Stimulated activated naive CD8-positive, alpha-beta T cell treated with anti-CD3 and anti-CD28 coated beads, Interleukin-15, amount 100 ng/mL, for 72 hours (primary cell): ENCODE results near the gene SYNGR1.
"Not testable (repeated sequence)": the region's sequence is repeated elsewhere in the genome, so short reads cannot be mapped to it uniquely, and the experiment has no call there.

ENCODE experiments used
- ATAC-seq: fragments of 150-1000 bp; cut with Tn5 transposase; 2 replicates; pipeline ENCODE4 v1.10.0; 2021; ENCODE audit warnings: mild to moderate bottlenecking, moderate library complexity
- DNase-seq, 2 donors: peaks; one replicate each; pipeline ENCODE4 v3.0.0; 2021 to 2022
- H3K27ac Mint-ChIP-seq, 2 donors: one replicate each; pipeline ENCODE4 v1.8.0; 2022; ENCODE audit warnings: mild to moderate bottlenecking in 2 of 2, mixed read lengths in 2 of 2, moderate library complexity in 2 of 2
- H3K27me3 Mint-ChIP-seq: one replicate; pipeline ENCODE4 v1.8.0; 2022; ENCODE audit warnings: mixed read lengths
- H3K4me1 Mint-ChIP-seq: one replicate; pipeline ENCODE4 v1.8.0; 2022; ENCODE audit warnings: mild to moderate bottlenecking, mixed read lengths
- H3K4me3 Mint-ChIP-seq, 2 donors: one replicate each; pipeline ENCODE4 v1.8.0; 2022; ENCODE audit warnings: mild to moderate bottlenecking in 2 of 2, mixed read lengths in 2 of 2, moderate library complexity in 1 of 2
- H3K9me3 Mint-ChIP-seq, 2 donors: one replicate each; pipeline ENCODE4 v1.8.0; 2022; ENCODE audit warnings: mixed read lengths in 2 of 2

The SYNGR1 gene

DNA sequence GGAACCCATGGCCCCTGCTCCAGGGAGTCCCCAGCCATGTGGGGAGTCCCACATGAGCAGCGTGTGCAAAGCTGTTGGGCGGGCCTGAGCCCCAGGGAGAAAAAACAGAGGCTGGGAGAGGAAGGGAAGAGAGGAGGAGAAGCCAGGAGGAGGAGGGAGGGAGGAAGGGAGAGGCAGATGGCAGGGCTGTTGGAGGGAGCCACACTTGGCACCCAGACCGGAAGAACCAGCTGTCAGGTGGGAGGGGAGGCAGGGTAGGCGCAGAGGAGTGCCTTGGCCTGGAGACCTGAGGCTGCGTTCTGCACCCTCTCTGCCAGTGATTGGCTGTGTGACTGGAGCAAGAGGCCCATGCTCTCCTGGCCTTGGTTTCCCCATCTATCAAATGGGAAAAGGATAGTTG lies 6.7 kb downstream of the SYNGR1 start:
- DNase-seq, result no peak
- no peak for ATAC-seq
- H3K4me3 Mint-ChIP-seq, result no peak overlapping the region
- no peaks in the 10 kb centered on the region for H3K9me3 Mint-ChIP-seq
- H3K27ac Mint-ChIP-seq, result no peak overlapping the region
- peaks cover 7% of the 10 kb centered on the region for H3K4me1 Mint-ChIP-seq
- H3K27me3 Mint-ChIP-seq, result no peaks in the 10 kb centered on the region

DNA sequence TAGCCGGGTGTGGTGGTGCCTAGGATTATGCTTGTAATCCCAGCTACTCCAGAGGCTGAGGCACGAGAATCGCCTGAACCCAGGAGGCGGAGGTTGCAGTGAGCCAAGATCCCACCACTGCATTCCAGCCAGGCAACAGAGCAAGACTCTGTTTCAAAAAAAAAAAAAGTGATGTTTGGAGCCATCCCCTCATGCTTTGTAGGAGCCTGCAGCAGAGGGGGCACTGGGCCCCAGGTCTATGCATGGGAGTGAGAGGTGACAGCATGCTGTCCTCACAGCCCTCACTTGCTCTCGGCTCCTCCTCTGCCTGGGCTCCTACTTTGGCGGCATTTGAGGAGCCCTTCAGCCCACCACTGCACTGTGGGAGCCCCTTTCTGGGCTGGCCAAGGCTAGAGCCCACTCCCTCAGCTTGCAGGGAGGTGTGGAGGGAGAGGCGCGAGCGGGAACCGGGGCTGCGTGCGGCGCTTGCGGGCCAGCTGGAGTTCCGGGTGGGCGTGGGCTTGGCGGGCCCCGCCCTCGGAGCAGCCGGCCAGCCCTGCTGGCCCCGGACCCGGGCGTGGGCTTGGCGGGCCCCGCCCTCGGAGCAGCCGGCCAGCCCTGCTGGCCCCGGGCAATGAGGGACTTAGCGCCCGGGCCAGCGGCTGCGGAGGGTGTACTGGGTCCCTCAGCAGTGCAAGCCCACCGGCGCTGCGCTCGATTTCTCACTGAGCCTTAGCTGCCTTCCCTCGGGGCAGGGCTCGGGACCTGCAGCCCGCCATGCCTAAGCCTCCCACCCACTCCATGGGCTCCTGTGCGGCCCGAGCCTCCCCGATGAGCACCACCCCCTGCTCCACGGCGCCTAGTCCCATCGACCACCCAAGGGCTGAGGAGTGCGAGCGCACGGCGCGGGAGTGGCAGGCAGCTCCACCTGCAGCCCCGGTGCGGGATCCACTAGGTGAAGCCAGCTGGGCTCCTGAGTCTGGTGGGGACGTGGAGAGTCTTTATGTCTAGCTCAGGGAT lies 7.6 kb downstream of the SYNGR1 start:
- not testable (repeated sequence) for H3K9me3 Mint-ChIP-seq, DNase-seq, ATAC-seq, H3K27ac Mint-ChIP-seq, H3K27me3 Mint-ChIP-seq, H3K4me1 Mint-ChIP-seq, H3K4me3 Mint-ChIP-seq

DNA sequence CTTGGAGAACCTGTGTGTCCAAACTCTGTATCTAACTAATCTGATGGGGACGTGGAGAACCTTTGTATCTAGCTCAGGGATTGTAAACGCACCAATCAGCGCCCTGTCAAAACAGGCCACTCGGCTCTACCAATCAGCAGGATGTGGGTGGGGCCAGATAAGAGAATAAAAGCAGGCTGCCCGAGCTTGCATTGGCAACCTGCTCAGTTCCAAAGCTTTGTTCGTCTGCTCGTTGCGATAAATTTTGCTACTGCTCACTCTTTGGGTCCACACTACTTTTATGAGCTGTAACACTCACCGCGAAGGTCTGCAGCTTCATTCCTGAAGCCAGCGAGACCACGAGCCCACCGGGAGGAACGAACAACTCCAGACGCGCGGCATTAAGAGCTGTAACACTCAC lies 8.4 kb downstream of the SYNGR1 start:
- H3K4me1 Mint-ChIP-seq, H3K27me3 Mint-ChIP-seq, DNase-seq, H3K9me3 Mint-ChIP-seq, H3K27ac Mint-ChIP-seq, ATAC-seq, H3K4me3 Mint-ChIP-seq: not testable (repeated sequence)

DNA sequence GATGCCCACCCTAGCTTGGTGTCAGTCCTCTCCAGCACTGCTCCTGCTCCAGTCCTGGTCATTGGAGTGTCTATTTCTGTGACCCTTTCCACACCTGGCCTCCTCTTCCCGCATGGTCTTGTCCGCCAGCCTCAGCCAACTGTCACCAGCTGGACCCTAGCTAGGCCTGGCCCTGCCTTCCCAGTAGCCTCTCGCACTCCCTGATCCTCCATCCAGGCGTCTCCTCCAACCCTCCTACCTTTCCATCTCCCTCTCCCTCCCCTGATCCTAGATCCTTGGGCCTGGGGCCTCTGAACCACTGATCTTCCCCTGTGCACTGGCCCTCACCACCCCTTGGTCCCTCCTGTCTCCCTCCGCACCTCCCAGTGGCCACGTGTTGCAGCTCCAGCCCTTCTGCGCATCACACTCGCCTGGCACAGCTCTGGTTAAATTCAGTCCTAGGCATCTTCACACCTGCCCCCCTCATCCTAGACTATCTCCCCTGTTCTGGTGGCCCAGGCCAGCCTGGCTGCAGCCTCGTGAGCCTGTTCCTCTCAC lies 9.9 kb downstream of the SYNGR1 start:
- DNase-seq (no peak), ATAC-seq (no peak)
- Mint-ChIP-seq H3K4me3 (no peak overlapping the region), H3K9me3 (no peaks in the 10 kb centered on the region), H3K4me1 (no peaks in the 10 kb centered on the region), H3K27me3 (no peaks in the 10 kb centered on the region), H3K27ac (no peak overlapping the region)

DNA sequence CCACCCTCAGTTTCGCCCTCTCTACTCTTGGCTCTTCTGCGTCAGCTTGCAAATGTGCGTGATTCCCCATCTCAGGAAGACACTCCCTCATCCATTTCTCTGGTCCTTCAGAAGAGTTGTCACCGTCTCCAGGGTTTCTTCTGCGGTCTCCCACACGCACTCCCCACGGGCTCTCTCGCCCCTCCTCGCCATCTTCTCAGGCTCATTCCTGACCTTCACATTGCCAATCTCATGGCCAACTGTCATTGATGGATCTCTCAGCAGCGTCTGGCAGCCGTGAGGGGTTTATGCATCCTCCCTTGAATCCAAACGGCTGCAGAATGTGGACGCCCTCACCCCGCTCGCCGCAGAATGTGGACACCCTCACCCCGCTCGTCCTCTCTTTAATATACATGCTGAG lies 10.5 kb downstream of the SYNGR1 start:
- H3K4me3 Mint-ChIP-seq, result no peak overlapping the region
- H3K27ac Mint-ChIP-seq, result no peak overlapping the region
- ATAC-seq, result no peak
- no peaks in the 10 kb centered on the region for H3K9me3 Mint-ChIP-seq
- H3K27me3 Mint-ChIP-seq, result no peaks in the 10 kb centered on the region
- no peaks in the 10 kb centered on the region for H3K4me1 Mint-ChIP-seq
- DNase-seq, result no peak

DNA sequence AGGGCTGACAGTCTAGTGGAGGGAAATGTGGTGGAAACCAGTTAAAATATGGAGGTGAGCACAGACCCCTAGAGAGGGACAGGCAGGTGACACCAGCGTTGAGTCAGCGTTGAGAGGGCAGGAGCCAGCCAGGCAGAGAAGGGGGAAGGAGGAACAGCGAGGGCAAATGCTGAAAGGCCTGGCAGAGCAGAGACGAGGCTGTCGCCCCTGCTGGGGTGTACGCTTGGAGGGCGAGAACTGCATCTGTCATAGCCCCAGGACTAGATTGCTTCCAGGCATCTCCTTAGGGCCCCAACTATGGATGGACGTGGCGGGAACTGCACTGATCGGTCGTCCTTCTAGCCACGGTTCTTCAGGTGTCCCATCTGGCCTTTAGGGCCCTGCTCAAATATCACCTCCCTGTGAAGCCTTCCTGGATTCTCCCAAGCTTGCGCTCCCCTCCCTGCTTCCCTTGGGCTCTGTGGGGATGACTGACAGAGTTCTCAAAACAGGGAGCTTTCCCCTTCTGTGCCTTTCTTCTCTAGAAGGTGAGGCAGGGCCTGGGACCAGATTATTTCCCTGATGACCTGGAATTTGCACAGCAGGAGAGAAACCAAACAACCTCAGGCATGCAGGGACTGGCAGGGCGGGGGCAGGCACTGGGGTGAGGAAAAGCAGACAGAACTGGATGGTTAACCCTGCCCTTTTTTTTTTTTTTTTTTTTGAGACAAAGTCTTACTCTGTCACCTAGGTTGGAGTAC lies 11.1 kb downstream of the SYNGR1 start:
- Mint-ChIP-seq H3K9me3 (no peaks in the 10 kb centered on the region), H3K27me3 (no peaks in the 10 kb centered on the region), H3K27ac (peak overlapping the region in 1 of 2 donors; percentile 14), H3K4me3 (no peak overlapping the region), H3K4me1 (no peaks in the 10 kb centered on the region)
- DNase-seq (no peak), ATAC-seq (no peak)

DNA sequence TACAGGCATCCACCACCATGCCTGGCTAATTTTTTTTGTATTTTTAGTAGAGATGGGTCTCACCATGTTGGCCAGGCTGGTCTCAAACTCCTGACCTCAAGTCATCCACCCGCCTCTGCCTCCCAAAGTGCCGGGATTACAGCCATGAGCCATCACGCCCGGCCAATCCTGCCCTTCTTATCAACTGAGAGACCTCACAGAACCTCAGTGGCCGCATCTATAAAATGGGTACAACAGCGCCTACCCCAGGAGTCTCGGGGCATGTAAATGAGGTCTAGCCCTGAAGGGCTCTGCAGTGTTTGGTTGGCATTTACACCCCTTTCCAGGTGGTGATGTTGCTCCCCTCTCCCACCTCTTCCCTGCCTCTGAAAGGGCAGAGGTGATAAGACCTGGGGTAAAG lies 11.7 kb downstream of the SYNGR1 start:
- no peaks in the 10 kb centered on the region for H3K27me3 Mint-ChIP-seq
- DNase-seq (no peak), ATAC-seq (no peak)
- H3K4me3 Mint-ChIP-seq, result no peak overlapping the region
- no peak overlapping the region for H3K27ac Mint-ChIP-seq
- H3K9me3 Mint-ChIP-seq, result no peaks in the 10 kb centered on the region
- no peaks in the 10 kb centered on the region for H3K4me1 Mint-ChIP-seq

DNA sequence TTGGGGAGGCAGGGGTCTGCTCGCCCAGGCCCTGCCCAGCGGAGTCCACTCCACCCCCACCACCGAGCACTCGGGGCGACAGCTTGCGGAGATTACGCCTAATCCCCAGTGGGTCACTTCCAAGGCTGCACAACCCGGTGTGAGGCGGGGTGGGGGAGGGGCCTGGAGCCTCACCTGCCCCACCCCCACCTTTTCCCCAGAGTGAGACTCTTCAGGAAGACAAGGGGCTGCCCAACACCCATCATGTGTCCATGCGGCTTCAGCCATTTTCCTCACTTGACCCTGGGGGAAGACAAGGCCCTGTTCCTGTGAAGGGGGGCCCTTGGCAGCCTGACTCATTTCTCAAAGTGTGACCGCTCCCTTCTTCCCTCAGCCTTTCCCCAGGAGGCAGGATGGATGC lies 12.5 kb downstream of the SYNGR1 start:
- DNase-seq (no peak), ATAC-seq (no peak)
- Mint-ChIP-seq H3K27me3 (no peaks in the 10 kb centered on the region), H3K4me1 (peaks cover 7% of the 10 kb centered on the region), H3K27ac (no peak overlapping the region), H3K9me3 (no peaks in the 10 kb centered on the region), H3K4me3 (no peak overlapping the region)

DNA sequence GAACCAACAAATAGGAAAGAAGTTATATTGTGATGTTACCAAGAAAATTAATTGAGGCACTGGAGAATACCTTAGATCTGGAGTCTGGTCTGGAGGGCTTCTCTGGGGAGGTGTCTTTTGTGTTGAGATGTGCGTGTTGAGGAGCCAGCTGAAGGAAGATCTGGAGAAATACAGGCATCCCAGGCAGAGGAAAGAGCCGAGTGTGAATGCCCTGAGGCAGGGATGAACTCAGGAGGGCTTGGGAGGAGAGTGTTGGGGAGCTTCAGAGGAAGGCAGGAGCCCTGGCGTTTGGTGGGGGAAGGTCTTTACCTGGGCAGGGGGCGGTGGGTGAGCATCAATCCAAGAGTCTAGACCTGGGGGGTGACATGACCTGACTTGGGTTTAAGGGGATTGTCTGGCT lies 13.1 kb downstream of the SYNGR1 start:
- no peak for DNase-seq
- no peak for ATAC-seq
- no peaks in the 10 kb centered on the region for H3K27me3 Mint-ChIP-seq
- no peaks in the 10 kb centered on the region for H3K9me3 Mint-ChIP-seq
- H3K27ac Mint-ChIP-seq, result no peak overlapping the region
- no peak overlapping the region for H3K4me3 Mint-ChIP-seq
- peaks cover 10% of the 10 kb centered on the region for H3K4me1 Mint-ChIP-seq

DNA sequence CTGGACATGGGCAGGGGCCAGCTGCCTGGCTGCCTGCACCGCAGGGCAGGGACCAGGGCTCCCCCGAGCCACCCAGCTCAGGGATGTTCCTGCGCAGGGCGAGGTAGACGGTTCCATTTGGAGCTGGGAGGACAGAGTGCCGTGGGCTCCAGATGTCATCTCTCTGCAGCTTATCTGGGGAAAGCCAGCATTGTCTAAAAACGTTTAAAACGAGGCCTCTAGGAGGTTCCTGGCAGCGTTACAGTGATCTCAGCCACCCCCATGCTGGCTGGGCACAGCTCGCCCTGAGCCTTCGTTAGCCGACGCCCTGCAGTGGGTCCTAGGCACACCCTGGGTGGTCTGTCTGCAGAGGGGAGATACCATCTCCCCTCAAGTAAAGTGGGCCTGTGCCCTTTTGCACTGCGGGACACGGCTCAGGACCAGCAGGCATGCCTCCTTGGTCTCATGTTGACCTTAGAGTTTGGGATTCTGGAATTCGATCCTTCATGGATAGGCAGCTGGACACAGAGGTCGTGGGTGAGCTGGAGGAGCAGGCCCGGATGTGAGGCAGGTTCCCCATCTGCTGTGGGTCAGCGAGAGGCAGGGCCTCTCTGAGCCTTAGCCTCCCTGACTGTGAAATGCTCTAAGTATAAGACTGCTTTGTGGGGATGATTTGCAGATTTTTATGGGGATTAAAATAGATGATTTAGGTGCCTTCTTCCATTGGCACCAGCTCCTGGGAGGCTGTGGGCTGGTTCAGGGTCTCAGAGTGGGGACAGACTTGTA lies 14.1 kb downstream of the SYNGR1 start:
- Mint-ChIP-seq H3K9me3 (no peaks in the 10 kb centered on the region), H3K27ac (no peak overlapping the region), H3K27me3 (no peaks in the 10 kb centered on the region), H3K4me3 (no peak overlapping the region), H3K4me1 (peaks cover 18% of the 10 kb centered on the region)
- ATAC-seq (no peak), DNase-seq (no peak)

DNA sequence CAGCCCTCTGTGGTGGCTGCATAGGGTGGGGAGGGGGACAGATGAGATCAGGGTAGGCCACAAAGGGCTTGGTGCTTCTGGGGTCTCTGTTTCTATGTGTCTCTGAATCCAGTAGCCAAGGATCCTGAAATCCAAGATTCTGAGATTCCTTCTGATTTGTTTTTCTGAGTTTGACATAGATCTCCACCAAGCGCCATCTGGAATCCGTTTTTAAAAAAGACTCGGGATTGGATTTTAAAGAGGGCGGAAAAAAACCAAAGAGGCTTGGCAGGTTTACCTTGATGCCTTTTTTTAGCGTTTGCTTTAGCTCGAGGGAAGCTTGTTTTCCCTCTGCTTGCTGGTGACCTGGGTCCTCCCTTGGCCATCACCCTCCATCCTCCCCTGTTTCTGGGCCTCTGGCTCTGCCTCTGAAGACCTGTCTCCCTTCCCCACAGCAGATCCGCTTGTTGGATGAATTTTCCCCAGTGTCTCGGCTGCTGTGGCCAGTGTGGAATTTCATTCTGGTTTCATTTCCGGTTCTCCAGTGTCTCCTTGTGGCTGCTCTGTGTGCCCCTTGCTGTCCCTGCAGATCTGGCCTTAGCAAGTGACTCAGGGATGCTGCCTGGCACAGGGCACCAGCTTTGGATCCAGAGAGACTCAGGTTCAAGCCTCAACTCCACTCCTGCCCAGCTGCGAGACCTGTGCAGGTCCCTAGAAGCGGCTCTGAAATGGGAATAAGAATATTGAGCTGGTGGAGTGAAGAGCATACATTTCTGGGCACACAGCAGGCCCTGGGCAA lies 15.1 kb downstream of the SYNGR1 start:
- Mint-ChIP-seq H3K27ac (peak overlapping the region in 1 of 2 donors; percentile 75), H3K4me1 (peaks cover 18% of the 10 kb centered on the region), H3K4me3 (no peak overlapping the region), H3K9me3 (no peaks in the 10 kb centered on the region), H3K27me3 (no peaks in the 10 kb centered on the region)
- ATAC-seq (no peak), DNase-seq (no peak)

DNA sequence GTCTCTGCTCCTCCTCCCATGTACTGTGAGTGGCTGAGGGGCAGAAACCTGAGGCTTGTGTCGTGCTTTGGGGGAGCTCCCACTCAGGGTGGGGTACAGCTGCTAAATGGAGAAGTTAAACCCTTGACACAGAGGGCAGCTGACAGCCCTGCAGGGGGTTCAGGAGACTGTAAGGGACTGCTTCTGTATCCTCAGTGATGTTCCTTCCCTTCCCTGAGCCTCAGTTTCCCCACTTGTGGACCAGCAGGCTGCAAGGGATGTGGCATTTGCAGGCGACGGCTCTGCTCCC lies 15.6 kb downstream of the SYNGR1 start:
- ATAC-seq (no peak), DNase-seq (no peak)
- Mint-ChIP-seq H3K4me1 (peaks cover 18% of the 10 kb centered on the region), H3K4me3 (no peak overlapping the region), H3K27me3 (no peaks in the 10 kb centered on the region), H3K9me3 (no peaks in the 10 kb centered on the region), H3K27ac (peak overlapping the region in 1 of 2 donors; percentile 75)

DNA sequence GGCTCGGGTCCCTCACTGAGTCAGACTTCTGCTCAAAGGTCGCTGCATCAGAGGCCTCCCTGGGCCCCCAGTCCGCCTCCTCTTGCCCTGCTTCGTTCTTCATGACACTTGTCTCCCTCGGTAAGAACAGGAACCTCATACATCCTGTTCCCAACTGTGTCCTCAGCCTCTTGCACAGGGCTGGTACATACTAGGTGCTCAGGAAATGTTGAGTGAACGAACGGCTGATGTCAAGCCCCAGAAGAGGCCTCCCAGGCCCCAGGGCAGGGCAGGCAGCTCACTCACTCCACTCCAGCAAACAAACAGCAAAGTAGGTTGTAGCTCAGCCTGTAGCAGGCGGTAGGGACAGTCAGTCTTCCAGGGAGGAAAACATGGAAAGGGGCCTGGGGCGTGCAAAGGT lies 17.2 kb downstream of the SYNGR1 start:
- H3K27ac Mint-ChIP-seq, result no peak overlapping the region
- no peak overlapping the region for H3K4me3 Mint-ChIP-seq
- no peak for DNase-seq
- H3K27me3 Mint-ChIP-seq, result no peaks in the 10 kb centered on the region
- peaks cover 18% of the 10 kb centered on the region for H3K4me1 Mint-ChIP-seq
- no peak for ATAC-seq
- no peaks in the 10 kb centered on the region for H3K9me3 Mint-ChIP-seq

DNA sequence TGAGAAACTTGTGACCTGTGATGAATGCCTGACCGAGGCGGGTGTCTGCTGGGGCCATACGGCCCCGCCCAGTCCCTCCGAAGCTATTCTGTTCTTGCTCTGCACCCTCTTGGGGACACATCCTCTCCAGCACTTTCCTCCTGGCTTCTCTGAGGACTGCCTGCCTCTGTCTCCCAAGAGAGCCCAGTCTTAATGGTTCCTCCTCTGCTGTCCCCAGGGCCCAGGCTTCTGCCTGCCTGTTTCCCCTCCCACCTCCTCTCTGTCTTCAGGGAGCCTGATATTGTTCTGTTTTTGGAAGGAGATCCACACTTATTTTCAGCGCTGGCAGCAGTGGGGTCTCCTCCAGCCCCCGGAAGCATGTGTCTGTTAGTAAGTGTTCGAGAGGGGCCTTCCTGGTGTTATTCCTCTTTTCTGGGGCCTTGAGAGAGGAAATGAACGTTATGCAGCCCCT lies 18.7 kb downstream of the SYNGR1 start:
- ATAC-seq, result no peak

DNA sequence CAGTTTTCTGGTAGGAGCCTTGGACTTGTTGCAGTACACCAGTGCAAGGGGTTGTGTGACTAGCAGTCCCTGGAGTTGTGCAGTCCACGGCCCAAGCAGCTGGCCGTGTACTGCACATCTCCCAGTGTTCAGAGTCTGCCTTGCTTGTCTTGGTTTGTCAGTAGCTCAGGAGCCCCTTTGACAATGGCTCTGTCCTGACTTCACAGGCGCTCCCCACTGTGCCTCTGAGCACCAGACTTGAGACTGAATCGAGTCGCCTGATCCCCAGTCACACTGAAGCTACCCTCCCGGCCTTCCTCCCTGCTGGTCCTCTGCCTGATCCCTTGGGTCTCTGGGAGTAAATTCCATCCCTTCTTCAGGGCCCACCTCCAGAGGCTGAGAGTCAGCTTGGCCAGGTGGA lies 19.4 kb downstream of the SYNGR1 start:
- no peak for DNase-seq
- Mint-ChIP-seq H3K4me1 (peaks cover 18% of the 10 kb centered on the region), H3K27me3 (no peaks in the 10 kb centered on the region), H3K9me3 (no peaks in the 10 kb centered on the region), H3K27ac (no peak overlapping the region), H3K4me3 (no peak overlapping the region)
- no peak for ATAC-seq

More for the DNA sequence above, 18.7 kb downstream of the SYNGR1 start:
- H3K27ac Mint-ChIP-seq, result peak overlapping the region in 1 of 2 donors; percentile 68
- no peaks in the 10 kb centered on the region for H3K9me3 Mint-ChIP-seq
- DNase-seq, result no peak
- H3K4me1 Mint-ChIP-seq, result peaks cover 18% of the 10 kb centered on the region
- no peak overlapping the region for H3K4me3 Mint-ChIP-seq
- no peaks in the 10 kb centered on the region for H3K27me3 Mint-ChIP-seq
